Body of pancreas (tissue), 4 donors: Measurements from ENCODE around the gene CELSR1. TPM values are rescaled to one million over a fixed set of nuclear protein-coding genes. Genes with fewer than 3 reads are reported as not detected.

Source experiments
- ATAC-seq: fragments of 150-250 bp; one replicate; pipeline ENCODE4 v1.9.1; 2016
- DNase-seq, 4 donors: peaks; one replicate each; pipeline ENCODE4 v3.0.0-alpha.2; 2019
- H3K27ac ChIP-seq, 4 donors: fragments of 200-600 bp; sonication (generic); 1 replicate in 3 of 4; 2 replicates in 1 of 4; pipeline versions ENCODE4 v1.5.1 to v1.6.1; 2016 to 2019; ENCODE audit warnings: mild to moderate bottlenecking in 1 of 4, mixed read lengths in 1 of 4, moderate library complexity in 1 of 4
- H3K27me3 ChIP-seq, 2 donors: fragments of 200-600 bp; sonication (generic); one replicate each; pipeline ENCODE4 v1.6.0; 2016; ENCODE audit warnings: mild to moderate bottlenecking in 1 of 2
- H3K36me3 ChIP-seq, 2 donors: fragments of 200-600 bp; sonication (generic); replicated peaks in 1 of 2; 2 replicates each; pipeline ENCODE4 v1.5.1; 2016; ENCODE audit warnings: low read depth in 2 of 2; ENCODE audit not compliant: insufficient read depth in 1 of 2
- H3K4me1 ChIP-seq: fragments of 200-600 bp; sonication (generic); one replicate; pipeline ENCODE4 v1.6.0; 2016
- H3K4me3 ChIP-seq, 2 donors: fragments of 200-600 bp; sonication (generic); 1 replicate in 1 of 2; 2 replicates in 1 of 2; pipeline ENCODE4 v1.5.1; 2016 to 2019
- H3K9me3 ChIP-seq, 3 donors: fragments of 200-600 bp; sonication (generic); 1 replicate in 2 of 3; 2 replicates in 1 of 3; pipeline ENCODE4 v1.5.1; 2016
- POLR2A ChIP-seq, 3 donors: fragments of 450-650 bp; IDR thresholded peaks; one replicate each; pipeline ENCODE4 v1.6.1; 2016; ENCODE audit warnings: antibody characterized with exemption in 3 of 3, mild to moderate bottlenecking in 2 of 3
- WGBS, 2 donors: methylation state at CpG; one replicate each; pipeline ENCODE4 v1.1.5; 2017; 5-methylcytosine and 5-hydroxymethylcytosine counted together
- intact Hi-C: fragments of 100-400 bp; cut with DNase I; formaldehyde crosslinking; loops from one replicate; pipeline ENCODE4 v1.15.1; 2023
- total RNA-seq, 2 donors: library from RNA; depleted of rRNA; stranded (reverse); fragments of >200 nt; gene quantifications; one replicate each; pipeline ENCODE4 v1.1.0, GENCODE V29; 2016
- TF ChIP-seq, protein P1 (sequence below), 7 experiments: fragments of 450-650 bp in 4 of 7; fragments of 200-600 bp in 3 of 7; sonication (generic) in 3 of 7; IDR thresholded peaks; one replicate each; pipeline ENCODE4 v1.5.1; 2016 to 2019; ENCODE audit warnings: antibody characterized with exemption in 7 of 7

CELSR1 gene
- total RNA-seq, 2 donors from 2014 or later: 0.66 to 3.6 TPM

DNA sequence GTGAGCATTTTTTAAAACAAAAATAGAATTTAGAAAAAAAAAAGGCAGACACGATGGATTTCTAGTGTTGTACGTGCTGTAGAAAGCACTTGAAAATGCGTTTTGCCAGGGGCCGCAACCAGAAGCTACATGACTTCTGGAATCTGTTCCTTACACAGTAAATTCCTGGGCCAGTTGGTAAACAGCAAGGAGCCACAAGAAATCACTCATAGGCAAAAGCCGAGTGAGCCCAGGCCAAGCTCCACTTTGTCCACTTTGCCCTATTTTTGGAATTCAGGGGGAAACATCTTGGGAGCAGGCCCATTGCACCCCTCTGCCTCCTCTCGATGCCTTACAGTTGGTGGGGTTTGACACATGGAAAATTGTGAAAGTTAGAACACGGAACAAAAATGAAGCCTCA, 4.1 kb upstream of the CELSR1 start:
- 86 to 88% methylated on average over 7 of the region's 7 CpGs for WGBS, 2 donors
- H3K9me3 ChIP-seq: no peaks in the 10 kb centered on the region
- ATAC-seq: no peak
- H3K27ac ChIP-seq: no peak overlapping the region
- intact Hi-C loops: loop anchor here (5.0 to 10.0 kb wide), 2 partner anchors 174 to 547 kb away; no protein-coding TSS in a partner anchor
- no peak overlapping the region for H3K4me3 ChIP-seq
- H3K36me3 ChIP-seq: no peaks in the 10 kb centered on the region
- H3K4me1 ChIP-seq: peaks cover 21% of the 10 kb centered on the region
- peaks cover 0 to 11% of the 10 kb centered on the region in 2 donors for H3K27me3 ChIP-seq
- DNase-seq: no peak
- TF ChIP-seq POLR2A (IDR thresholded peaks at IDR 0.05): no peak
- TF ChIP-seq, protein P1, sequence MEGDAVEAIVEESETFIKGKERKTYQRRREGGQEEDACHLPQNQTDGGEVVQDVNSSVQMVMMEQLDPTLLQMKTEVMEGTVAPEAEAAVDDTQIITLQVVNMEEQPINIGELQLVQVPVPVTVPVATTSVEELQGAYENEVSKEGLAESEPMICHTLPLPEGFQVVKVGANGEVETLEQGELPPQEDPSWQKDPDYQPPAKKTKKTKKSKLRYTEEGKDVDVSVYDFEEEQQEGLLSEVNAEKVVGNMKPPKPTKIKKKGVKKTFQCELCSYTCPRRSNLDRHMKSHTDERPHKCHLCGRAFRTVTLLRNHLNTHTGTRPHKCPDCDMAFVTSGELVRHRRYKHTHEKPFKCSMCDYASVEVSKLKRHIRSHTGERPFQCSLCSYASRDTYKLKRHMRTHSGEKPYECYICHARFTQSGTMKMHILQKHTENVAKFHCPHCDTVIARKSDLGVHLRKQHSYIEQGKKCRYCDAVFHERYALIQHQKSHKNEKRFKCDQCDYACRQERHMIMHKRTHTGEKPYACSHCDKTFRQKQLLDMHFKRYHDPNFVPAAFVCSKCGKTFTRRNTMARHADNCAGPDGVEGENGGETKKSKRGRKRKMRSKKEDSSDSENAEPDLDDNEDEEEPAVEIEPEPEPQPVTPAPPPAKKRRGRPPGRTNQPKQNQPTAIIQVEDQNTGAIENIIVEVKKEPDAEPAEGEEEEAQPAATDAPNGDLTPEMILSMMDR (IDR thresholded peaks at IDR 0.05): no peak

DNA sequence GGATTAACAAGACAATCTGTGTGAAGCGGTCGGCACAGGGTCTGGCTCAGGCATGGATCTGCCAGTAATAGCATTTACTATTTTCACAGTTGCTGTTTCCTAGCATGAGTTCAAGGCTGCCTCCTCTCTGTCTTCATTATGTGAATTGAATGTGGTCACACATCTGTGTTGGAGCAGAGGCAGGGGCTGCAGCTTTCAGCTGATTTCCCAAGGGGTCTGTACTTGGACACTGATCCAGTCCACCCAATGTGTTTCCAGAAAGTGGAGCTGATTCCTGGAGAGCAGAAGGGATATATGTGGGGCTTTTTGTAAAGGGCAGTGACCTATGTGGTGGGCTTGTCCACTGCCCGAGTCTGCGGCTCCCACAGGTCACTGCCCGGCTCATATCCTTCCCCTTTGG, 3.5 kb upstream of the CELSR1 start:
- TF ChIP-seq POLR2A (IDR thresholded peaks at IDR 0.05): no peak
- TF ChIP-seq, protein P1 (IDR thresholded peaks at IDR 0.05): no peak
- peaks cover 18% of the 10 kb centered on the region for H3K4me1 ChIP-seq
- intact Hi-C loops: loop anchor here (5.0 to 10.0 kb wide), 2 partner anchors 174 to 546 kb away; no protein-coding TSS in a partner anchor
- no peaks in the 10 kb centered on the region for H3K36me3 ChIP-seq
- no peak overlapping the region for H3K27ac ChIP-seq
- WGBS, 2 donors: 90 to 95% methylated on average over 3 to 5 of the region's 5 CpGs
- H3K9me3 ChIP-seq: no peaks in the 10 kb centered on the region
- no peak for DNase-seq
- no peak for ATAC-seq
- peaks cover 0 to 11% of the 10 kb centered on the region in 2 donors for H3K27me3 ChIP-seq
- H3K4me3 ChIP-seq: no peak overlapping the region

DNA sequence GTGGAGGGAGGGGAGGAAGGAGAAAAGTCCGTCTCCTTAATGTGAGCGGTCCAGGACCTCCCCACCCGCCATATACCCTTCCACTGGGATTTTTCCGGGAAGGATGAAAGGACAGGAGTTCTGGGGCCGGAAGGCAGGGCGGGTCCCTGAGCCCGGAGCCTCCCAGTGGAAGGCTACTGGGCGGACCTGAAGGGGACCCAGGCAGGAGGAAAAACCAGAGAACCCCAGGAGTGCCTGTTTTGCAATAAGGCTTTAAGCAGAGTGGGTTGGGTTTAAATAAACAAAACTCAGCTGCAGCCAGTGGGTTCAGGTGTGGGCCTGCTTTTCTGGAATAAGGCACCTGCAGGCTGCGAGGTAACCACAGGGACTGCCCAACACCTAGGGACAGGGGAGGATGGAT, 1.7 kb upstream of the CELSR1 start:
- no peak overlapping the region for H3K4me3 ChIP-seq
- WGBS, 2 donors: 70 to 77% methylated on average over 9 of the region's 9 CpGs

DNA sequence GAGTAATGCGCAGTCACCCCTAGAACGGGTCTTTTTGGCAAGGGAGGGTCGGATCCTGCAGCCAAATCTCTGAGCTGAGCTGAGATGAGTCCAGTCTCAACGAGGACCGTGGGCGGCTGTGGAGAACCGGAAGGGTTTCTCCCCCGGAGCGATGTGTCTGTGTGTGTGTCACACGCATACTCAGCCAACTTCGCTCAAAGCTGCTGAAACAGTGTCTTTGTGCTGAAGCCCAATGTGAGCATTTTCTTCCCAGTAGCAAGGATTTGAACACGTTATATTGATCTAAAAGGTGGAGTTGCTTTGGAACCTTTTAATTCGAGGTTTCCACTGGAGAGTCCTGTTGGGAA, 1.4 kb upstream of the CELSR1 start:
- Histone ChIP-seq H3K36me3 (no peaks in the 10 kb centered on the region), H3K4me3 (no peak overlapping the region), H3K27ac (no peak overlapping the region), H3K4me1 (peaks cover 18% of the 10 kb centered on the region), H3K27me3 (peaks cover 0 to 11% of the 10 kb centered on the region in 2 donors), H3K9me3 (no peaks in the 10 kb centered on the region)
- 17 to 21% methylated on average over 13 of the region's 13 CpGs for WGBS, 2 donors
- intact Hi-C loops: loop anchor here (10.0 kb wide), 2 partner anchors 144 to 414 kb away; no protein-coding TSS in a partner anchor
- no peak for TF ChIP-seq POLR2A (IDR thresholded peaks at IDR 0.05)
- TF ChIP-seq, protein P1 (IDR thresholded peaks at IDR 0.05): no peak
- no peak for ATAC-seq
- peak in 1 of 4 donors; percentile 41 for DNase-seq

More for the DNA sequence above, 1.7 kb upstream of the CELSR1 start:
- no peak for TF ChIP-seq POLR2A (IDR thresholded peaks at IDR 0.05)
- TF ChIP-seq, protein P1 (IDR thresholded peaks at IDR 0.05): no peak
- DNase-seq (no peak), ATAC-seq (no peak)
- Histone ChIP-seq H3K27me3 (peaks cover 0 to 11% of the 10 kb centered on the region in 2 donors), H3K27ac (no peak overlapping the region), H3K36me3 (no peaks in the 10 kb centered on the region), H3K4me1 (peaks cover 18% of the 10 kb centered on the region), H3K9me3 (no peaks in the 10 kb centered on the region)
- intact Hi-C loops: loop anchor here (10.0 kb wide), 2 partner anchors 144 to 414 kb away; no protein-coding TSS in a partner anchor
